HUES64 (cell line): ENCODE results near the gene PNPLA6.
"Not testable (repeated sequence)": the region's sequence is repeated elsewhere in the genome, so short reads cannot be mapped to it uniquely, and the experiment has no call there.

Source experiments
- H3K27ac ChIP-seq: 2 replicates; pipeline ENCODE4 v1.7.0; 2013; ENCODE audit warnings: low read depth, low read length, inconsistent platforms
- H3K27me3 ChIP-seq: 2 replicates; pipeline ENCODE4 v1.6.1; 2013; ENCODE audit warnings: mild to moderate bottlenecking, low read length; ENCODE audit not compliant: insufficient read depth
- H3K36me3 ChIP-seq: 2 replicates; pipeline ENCODE4 v1.6.1; 2013; ENCODE audit warnings: mild to moderate bottlenecking, low read length; ENCODE audit not compliant: insufficient read depth
- H3K4me1 ChIP-seq: 2 replicates; pipeline ENCODE4 v1.6.1; 2013; ENCODE audit warnings: mild to moderate bottlenecking, low read length, moderate library complexity; ENCODE audit not compliant: insufficient read depth
- H3K4me3 ChIP-seq: 2 replicates; pipeline ENCODE4 v1.5.1; 2013; ENCODE audit warnings: mild to moderate bottlenecking, low read length, moderate library complexity
- H3K9ac ChIP-seq: 2 replicates; pipeline ENCODE4 v1.6.1; 2013; ENCODE audit warnings: mild to moderate bottlenecking, low read depth, low read length
- H3K9me3 ChIP-seq: 2 replicates; pipeline ENCODE4 v1.6.1; 2013; ENCODE audit warnings: low read depth, low read length; ENCODE audit not compliant: insufficient read depth
- WGBS: fragments of 150-250, 120-280 bp; methylation state at CpG from one replicate; pipeline ENCODE4 v1.1.7; 2013; ENCODE audit warnings: missing lambda C conversion rate; 5-methylcytosine and 5-hydroxymethylcytosine counted together

Gene PNPLA6

DNA sequence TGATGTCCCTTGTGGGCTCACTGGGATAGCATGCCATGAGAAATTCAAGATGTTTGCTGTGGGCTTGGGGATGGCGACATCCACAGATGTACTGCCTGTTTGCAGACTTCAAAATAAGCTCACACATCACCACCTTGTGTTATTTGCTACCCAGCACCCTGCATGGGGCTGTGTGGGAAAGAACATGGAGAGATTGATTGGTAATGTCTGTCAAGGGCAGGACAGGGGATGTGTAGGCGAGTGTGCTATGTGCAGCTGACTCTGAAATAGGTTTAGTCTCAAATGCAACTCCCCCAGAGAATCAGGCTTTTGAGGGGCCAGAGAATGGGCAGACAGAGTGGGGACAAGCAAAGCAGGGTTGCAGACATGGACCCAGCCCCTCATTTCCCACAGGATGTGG lies 24.7 kb downstream of the PNPLA6 start:
- no peaks in the 10 kb centered on the region for H3K9me3 ChIP-seq
- no peak overlapping the region for H3K9ac ChIP-seq
- H3K4me1 ChIP-seq, result no peaks in the 10 kb centered on the region
- H3K4me3 ChIP-seq, result no peak overlapping the region
- 89% methylated on average over 2 of the region's 2 CpGs for WGBS
- H3K27me3 ChIP-seq, result no peaks in the 10 kb centered on the region
- peaks cover 46% of the 10 kb centered on the region for H3K36me3 ChIP-seq
- no peak overlapping the region for H3K27ac ChIP-seq

DNA sequence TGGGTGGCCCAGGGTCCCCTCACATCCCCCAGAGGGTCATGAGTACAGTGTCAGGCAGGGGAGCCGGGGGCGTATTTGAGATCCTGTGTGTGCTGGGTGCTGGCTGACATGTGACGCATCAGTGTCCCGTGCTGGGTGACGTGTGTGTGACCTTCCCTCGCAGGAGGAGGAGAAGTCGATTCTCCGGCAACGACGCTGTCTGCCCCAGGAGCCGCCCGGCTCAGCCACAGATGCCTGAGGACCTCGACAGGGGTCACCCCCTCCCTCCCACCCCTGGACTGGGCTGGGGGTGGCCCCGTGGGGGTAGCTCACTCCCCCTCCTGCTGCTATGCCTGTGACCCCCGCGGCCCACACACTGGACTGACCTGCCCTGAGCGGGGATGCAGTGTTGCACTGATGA lies 25.8 kb downstream of the PNPLA6 start:
- H3K9ac ChIP-seq, result no peak overlapping the region
- no peaks in the 10 kb centered on the region for H3K27me3 ChIP-seq

DNA sequence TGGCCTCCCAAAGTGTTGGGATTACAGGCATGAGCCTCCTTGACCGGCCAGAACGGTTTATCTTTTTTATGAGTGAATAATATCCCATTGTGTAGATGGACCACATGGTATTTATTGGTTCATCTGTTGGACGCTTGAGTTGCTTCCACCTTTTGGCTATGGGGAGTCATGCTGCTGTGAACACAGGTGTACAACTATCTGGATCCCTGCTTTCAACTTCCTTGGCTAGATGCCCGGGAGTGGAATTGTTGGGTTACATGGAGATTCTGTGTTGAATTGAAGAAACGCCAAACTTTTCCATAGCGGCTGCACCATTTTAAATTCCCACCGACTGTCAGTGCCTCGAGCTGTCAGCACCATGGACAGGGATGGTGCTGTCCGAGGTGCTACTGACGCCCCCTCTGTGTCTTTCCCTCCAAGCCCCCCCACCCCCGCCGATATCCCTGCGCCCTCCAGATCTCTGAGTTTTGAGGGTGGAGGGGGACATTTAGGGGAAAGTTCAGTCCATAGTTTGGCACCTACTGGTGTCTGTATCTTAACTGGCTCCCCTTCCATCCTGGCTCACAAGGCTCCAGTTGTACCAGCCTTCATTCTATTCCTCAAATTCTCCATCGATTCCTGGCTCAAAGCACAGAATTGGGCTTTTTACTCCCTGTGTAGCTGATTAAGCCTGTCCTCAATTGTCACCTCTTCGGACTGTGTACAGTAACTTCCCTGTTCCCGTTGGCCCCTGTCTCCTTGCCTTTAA lies 27.3 kb downstream of the PNPLA6 start:
- Histone ChIP-seq H3K9ac (no peak overlapping the region), H3K27me3 (no peaks in the 10 kb centered on the region), H3K27ac (no peak overlapping the region), H3K4me1 (no peaks in the 10 kb centered on the region), H3K4me3 (no peak overlapping the region), H3K9me3 (no peaks in the 10 kb centered on the region), H3K36me3 (peaks cover 23% of the 10 kb centered on the region)
- 70% methylated on average over 13 of the region's 16 CpGs for WGBS

More for the DNA sequence above, 25.8 kb downstream of the PNPLA6 start:
- Histone ChIP-seq H3K4me1 (no peaks in the 10 kb centered on the region), H3K9me3 (no peaks in the 10 kb centered on the region), H3K36me3 (peaks cover 38% of the 10 kb centered on the region), H3K27ac (no peak overlapping the region), H3K4me3 (no peak overlapping the region)
- WGBS, result 90% methylated on average over 17 of the region's 17 CpGs

DNA sequence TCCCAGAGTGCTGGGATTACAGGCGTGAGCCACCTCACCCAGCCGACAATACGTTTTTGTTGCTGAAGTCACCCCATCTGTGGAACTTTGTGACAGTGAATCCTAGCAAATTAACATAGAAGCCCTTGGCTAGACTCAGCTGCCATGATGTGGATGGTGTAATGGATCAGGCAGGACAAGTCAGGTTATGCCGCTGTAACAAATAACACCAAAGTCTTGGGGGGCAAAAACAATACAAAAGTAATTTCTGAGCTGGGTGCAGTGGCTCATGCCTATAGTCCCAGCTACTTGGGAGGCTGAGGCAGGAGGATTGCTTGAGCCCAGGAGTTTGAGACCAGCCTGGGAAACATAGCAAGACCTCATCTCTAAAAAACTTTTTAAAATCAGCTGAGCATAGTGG lies 29.3 kb downstream of the PNPLA6 start:
- Histone ChIP-seq H3K9ac (no peak overlapping the region), H3K4me1 (no peaks in the 10 kb centered on the region), H3K4me3 (no peak overlapping the region), H3K27ac (no peak overlapping the region), H3K27me3 (no peaks in the 10 kb centered on the region), H3K36me3 (peaks cover 7% of the 10 kb centered on the region), H3K9me3 (no peaks in the 10 kb centered on the region)
- 89% methylated on average over 4 of the region's 4 CpGs for WGBS

GRCh38 chr19:7565332-7565731 lies 29.8 kb downstream of the PNPLA6 start:
- no peaks in the 10 kb centered on the region for H3K9me3 ChIP-seq
- H3K9ac ChIP-seq, result no peak overlapping the region
- 92% methylated on average over 5 of the region's 5 CpGs for WGBS
- H3K4me3 ChIP-seq, result no peak overlapping the region
- no peak overlapping the region for H3K27ac ChIP-seq
- no peaks in the 10 kb centered on the region for H3K27me3 ChIP-seq
- no peaks in the 10 kb centered on the region for H3K4me1 ChIP-seq
- H3K36me3 ChIP-seq, result peaks cover 4% of the 10 kb centered on the region

GRCh38 chr19:7570761-7571160 lies 35.2 kb downstream of the PNPLA6 start:
- no peaks in the 10 kb centered on the region for H3K4me1 ChIP-seq
- no peaks in the 10 kb centered on the region for H3K27me3 ChIP-seq
- no peak overlapping the region for H3K27ac ChIP-seq
- H3K4me3 ChIP-seq, result no peak overlapping the region
- no peak overlapping the region for H3K9ac ChIP-seq
- no peaks in the 10 kb centered on the region for H3K9me3 ChIP-seq
- 91% methylated on average over 5 of the region's 5 CpGs for WGBS
- H3K36me3 ChIP-seq, result no peaks in the 10 kb centered on the region

DNA sequence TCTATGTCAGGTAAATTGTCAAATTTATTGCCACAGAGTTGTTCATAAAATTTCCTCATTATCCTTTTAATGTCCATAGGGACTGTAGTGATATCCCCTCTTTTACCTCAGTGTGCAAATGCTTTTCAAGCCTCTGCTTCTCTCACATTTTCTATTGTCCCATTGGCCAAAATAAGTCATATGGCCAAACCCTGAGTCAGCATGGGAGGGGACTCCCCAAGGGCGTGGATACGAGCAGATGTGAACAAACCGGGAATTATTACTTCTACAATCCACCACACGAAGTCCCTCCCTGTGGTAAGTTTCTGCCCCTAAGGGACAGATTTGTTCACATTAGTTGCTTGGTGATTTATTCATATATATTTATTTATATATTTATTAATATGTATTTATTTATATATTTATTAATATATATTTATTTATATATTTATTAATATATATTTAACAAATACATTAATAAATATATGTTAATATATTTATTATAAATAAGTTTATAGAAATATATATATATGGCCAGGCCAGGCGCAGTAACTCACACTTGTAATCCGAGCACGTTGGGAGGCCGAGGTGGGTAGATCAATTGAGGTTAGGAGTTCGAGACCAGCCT lies 40.0 kb downstream of the PNPLA6 start:
- H3K27ac ChIP-seq, result no peak overlapping the region
- H3K9ac ChIP-seq, result no peak overlapping the region

DNA sequence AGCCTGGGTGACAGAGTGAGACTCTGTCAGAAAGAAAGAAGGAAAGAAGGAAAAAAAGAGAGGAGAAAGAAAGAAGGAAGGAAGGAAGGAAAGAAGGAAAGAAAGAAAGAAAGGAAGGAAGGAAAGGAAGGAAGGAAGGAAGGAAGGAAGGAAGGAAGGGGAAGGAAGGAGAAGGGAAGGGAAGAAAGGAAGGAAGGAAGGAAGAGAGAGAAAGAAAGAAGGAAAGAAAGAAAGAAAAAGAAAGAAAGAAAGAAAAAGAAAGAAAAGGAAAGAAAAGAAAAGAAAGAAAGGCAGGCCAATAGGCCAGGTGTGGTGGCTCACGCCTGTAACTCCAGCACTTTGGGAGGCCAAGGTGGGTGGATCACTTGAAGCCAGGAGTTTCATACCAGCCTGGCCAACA lies 41.9 kb downstream of the PNPLA6 start:
- WGBS, result 84% methylated on average over 1 of the region's 1 CpG
- H3K9ac ChIP-seq, H3K36me3 ChIP-seq, H3K9me3 ChIP-seq, H3K27ac ChIP-seq, H3K4me1 ChIP-seq, H3K4me3 ChIP-seq: not testable (repeated sequence)
- H3K27me3 ChIP-seq, result peaks cover 11% of the 10 kb centered on the region

More for the DNA sequence above, 40.0 kb downstream of the PNPLA6 start:
- Histone ChIP-seq H3K27me3 (peaks cover 7% of the 10 kb centered on the region), H3K36me3 (no peaks in the 10 kb centered on the region), H3K4me3 (no peak overlapping the region), H3K4me1 (no peaks in the 10 kb centered on the region), H3K9me3 (no peaks in the 10 kb centered on the region)
- 88% methylated on average over 9 of the region's 9 CpGs for WGBS

GRCh38 chr19:7578127-7578526 lies 42.6 kb downstream of the PNPLA6 start:
- Histone ChIP-seq H3K4me3 (no peak overlapping the region), H3K36me3 (no peaks in the 10 kb centered on the region), H3K27ac (no peak overlapping the region), H3K27me3 (peaks cover 11% of the 10 kb centered on the region), H3K9me3 (no peaks in the 10 kb centered on the region), H3K4me1 (no peaks in the 10 kb centered on the region), H3K9ac (no peak overlapping the region)
- WGBS, result 69% methylated on average over 6 of the region's 6 CpGs

DNA sequence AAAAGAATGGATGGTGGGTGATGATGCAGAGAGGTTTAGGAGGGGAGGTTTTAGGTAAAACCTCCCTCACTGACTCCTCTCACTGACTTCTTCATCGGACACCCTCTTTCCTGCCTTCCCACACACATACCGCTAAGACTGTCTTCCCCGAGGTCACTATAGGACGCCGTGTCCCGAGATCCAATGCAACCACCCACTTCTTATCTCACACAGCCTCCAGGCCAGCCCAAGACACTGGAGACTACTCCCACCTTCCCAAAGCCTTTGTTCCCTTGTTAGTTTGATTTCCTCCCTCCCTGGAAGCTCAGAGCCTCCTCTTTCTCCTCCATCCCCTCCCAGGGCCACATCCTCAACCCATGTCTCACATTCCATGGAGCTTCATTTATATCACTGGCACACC lies 43.7 kb downstream of the PNPLA6 start:
- Histone ChIP-seq H3K4me1 (no peaks in the 10 kb centered on the region), H3K27me3 (peaks cover 11% of the 10 kb centered on the region), H3K9ac (no peak overlapping the region), H3K9me3 (no peaks in the 10 kb centered on the region), H3K4me3 (no peak overlapping the region), H3K27ac (no peak overlapping the region), H3K36me3 (no peaks in the 10 kb centered on the region)
- WGBS, result 76% methylated on average over 6 of the region's 6 CpGs

- peaks cover 11% of the 10 kb centered on the region for H3K27me3 ChIP-seq
- no peak overlapping the region for H3K9ac ChIP-seq
- H3K27ac ChIP-seq, result no peak overlapping the region
- no peaks in the 10 kb centered on the region for H3K36me3 ChIP-seq
- 73% methylated on average over 11 of the region's 11 CpGs for WGBS
- no peaks in the 10 kb centered on the region for H3K4me1 ChIP-seq
- no peak overlapping the region for H3K4me3 ChIP-seq
- H3K9me3 ChIP-seq, result no peaks in the 10 kb centered on the region
Measured at GRCh38 chr19:7582446-7582845, 46.9 kb downstream of the PNPLA6 start.
